Keratinocyte (primary cell): ENCODE results near the gene NIPSNAP2. TPM values are rescaled to one million over a fixed set of nuclear protein-coding genes. Genes with fewer than 3 reads are reported as not detected.

Experiments
- DNase-seq: peaks from one replicate; pipeline ENCODE4 v3.0.0-alpha.2; 2011; ENCODE audit warnings: low read depth, missing footprints, low spot score
- FAIRE-seq: peaks from 2 replicates; lab custom pipeline; 2011; peaks lifted over from hg19 to GRCh38; lab: Jason Lieb, UNC
- H2AFZ ChIP-seq: 2 replicates; pipeline ENCODE4 v1.6.0; 2012; ENCODE audit warnings: low read length, control low read depth, inconsistent platforms; ENCODE audit not compliant: control insufficient read depth
- H3K27ac ChIP-seq: 2 replicates; pipeline ENCODE4 v1.5.1; 2011; ENCODE audit warnings: low read length; ENCODE audit not compliant: control insufficient read depth, insufficient read depth
- H3K27me3 ChIP-seq: 3 replicates; pipeline ENCODE4 v1.6.0; 2011; ENCODE audit warnings: low read length; ENCODE audit not compliant: control insufficient read depth, insufficient read depth; ENCODE audit errors: extremely low read depth
- H3K36me3 ChIP-seq, 2 experiments: 2 replicates in 1 of 2; 3 replicates in 1 of 2; pipeline ENCODE4 v1.5.1; 2011; ENCODE audit warnings: low read length in 2 of 2, mild to moderate bottlenecking in 1 of 2; ENCODE audit not compliant: control insufficient read depth in 2 of 2, insufficient read depth in 2 of 2; ENCODE audit errors: extremely low read depth in 1 of 2
- H3K4me1 ChIP-seq: 3 replicates; pipeline ENCODE4 v1.5.1; 2011; ENCODE audit warnings: low read length; ENCODE audit not compliant: control insufficient read depth, insufficient read depth; ENCODE audit errors: extremely low read depth
- H3K4me2 ChIP-seq: 3 replicates; pipeline ENCODE4 v1.6.0; 2011; ENCODE audit warnings: low read depth, low read length; ENCODE audit not compliant: control insufficient read depth, insufficient read depth; ENCODE audit errors: extremely low read depth
- H3K4me3 ChIP-seq, 3 experiments: fragments of 200-600 bp in 1 of 3; sonication (generic) in 1 of 3; 2 replicates in 2 of 3; 3 replicates in 1 of 3; pipeline ENCODE4 v1.5.1; 2011 to 2016; ENCODE audit warnings: low read length in 3 of 3, mild to moderate bottlenecking in 3 of 3, control low read depth in 2 of 3, inconsistent platforms in 1 of 3, low read depth in 1 of 3, mixed read lengths in 1 of 3, mixed run types in 1 of 3, moderate library complexity in 1 of 3; ENCODE audit not compliant: control insufficient read depth in 2 of 3, insufficient read depth in 2 of 3; ENCODE audit errors: extremely low read depth in 1 of 3
- H3K79me2 ChIP-seq: 2 replicates; pipeline ENCODE4 v1.6.0; 2012; ENCODE audit warnings: low read length; ENCODE audit not compliant: control insufficient read depth, insufficient read depth
- H3K9ac ChIP-seq: 3 replicates; pipeline ENCODE4 v1.6.0; 2011; ENCODE audit warnings: low read length; ENCODE audit not compliant: control insufficient read depth, insufficient read depth; ENCODE audit errors: extremely low read depth
- H3K9me1 ChIP-seq: 3 replicates; pipeline ENCODE4 v1.6.0; 2011; ENCODE audit warnings: low read length; ENCODE audit not compliant: control insufficient read depth, insufficient read depth; ENCODE audit errors: extremely low read depth
- H3K9me3 ChIP-seq: 2 replicates; pipeline ENCODE4 v1.5.1; 2012; ENCODE audit warnings: low read depth, low read length; ENCODE audit not compliant: control insufficient read depth
- H4K20me1 ChIP-seq: 3 replicates; pipeline ENCODE4 v1.6.0; 2011; ENCODE audit warnings: low read length; ENCODE audit not compliant: control insufficient read depth, insufficient read depth; ENCODE audit errors: extremely low read depth
- CTCF ChIP-seq, 3 experiments: IDR thresholded peaks in 1 of 3; conservative IDR thresholded peaks in 1 of 3; optimal IDR thresholded peaks in 1 of 3; 2 replicates in 2 of 3; 3 replicates in 1 of 3; pipeline versions ENCODE3 to v1.5.1; 2011; ENCODE audit warnings: low read length in 3 of 3, mild to moderate bottlenecking in 3 of 3, moderate library complexity in 2 of 3, control low read depth in 1 of 3, inconsistent platforms in 1 of 3; ENCODE audit not compliant: insufficient read depth in 2 of 3; ENCODE audit errors: extremely low read depth in 1 of 3
- EZH2 ChIP-seq: IDR thresholded peaks from one replicate; pipeline ENCODE4 v1.6.1; 2012; ENCODE audit warnings: inconsistent platforms, mild to moderate bottlenecking, low read length, moderate library complexity
- dilution Hi-C: fragments of 300-500 bp; cut with MboI; formaldehyde crosslinking; loops from one replicate; pipeline ENCODE4 v1.7.0; 2020; ENCODE audit warnings: low sequenced_read_pairs; ENCODE audit not compliant: extremely low pct_ligation_motif_present
- polyA plus RNA-seq, 5 experiments: library from polyadenylated mRNA; depleted of rRNA in 3 of 5; stranded (reverse) in 3 of 5; stranded (forward) in 1 of 5; unstranded in 1 of 5; fragments of >200 nt; gene quantifications; 1 replicate in 1 of 5; 2 replicates in 3 of 5; 3 replicates in 1 of 5; pipeline versions ENCODE4 v1.2.1 to v1.2.3, GENCODE V29; 2011 to 2012; ENCODE audit warnings: missing spikeins in 2 of 5, low read depth in 1 of 5, low replicate concordance in 1 of 5

The NIPSNAP2 gene
- polyA plus RNA-seq, 1 donor (not counting 4 experiments of a cell fraction or from before 2014, with no cell fraction given), result 64.7 TPM

DNA sequence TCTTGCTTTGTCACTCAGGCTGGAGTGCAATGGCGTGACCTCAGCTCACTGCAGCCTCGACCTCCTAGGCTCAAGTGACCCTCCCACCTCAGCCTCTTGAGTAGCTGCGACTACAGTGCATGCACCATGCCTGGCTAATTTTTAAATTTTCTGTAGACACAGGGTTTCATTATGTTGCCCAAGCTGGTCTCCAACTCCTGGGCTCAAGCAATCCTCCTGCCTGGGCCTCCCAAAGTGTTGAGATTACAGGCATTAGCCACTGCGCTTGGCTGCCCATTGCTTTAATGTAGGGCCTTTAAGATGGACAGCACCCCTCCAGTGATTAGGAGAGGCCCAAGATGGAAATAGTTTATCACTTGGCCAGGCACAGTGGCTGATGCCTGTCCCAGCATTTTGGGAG lies 39.4 kb downstream of the NIPSNAP2 start:
- dilution Hi-C loops, result no loop called here
- no peak for FAIRE-seq
- TF ChIP-seq CTCF (optimal IDR thresholded peaks at IDR 0.05 in 1 of 3, IDR thresholded peaks at IDR 0.05 in 1 of 3, conservative IDR thresholded peaks at IDR 0.05 in 1 of 3; ENCODE audit: extremely low read depth in 1 of 3, insufficient read depth in 2 of 3, low read length in 3 of 3) (no peak), EZH2 (no peak)

DNA sequence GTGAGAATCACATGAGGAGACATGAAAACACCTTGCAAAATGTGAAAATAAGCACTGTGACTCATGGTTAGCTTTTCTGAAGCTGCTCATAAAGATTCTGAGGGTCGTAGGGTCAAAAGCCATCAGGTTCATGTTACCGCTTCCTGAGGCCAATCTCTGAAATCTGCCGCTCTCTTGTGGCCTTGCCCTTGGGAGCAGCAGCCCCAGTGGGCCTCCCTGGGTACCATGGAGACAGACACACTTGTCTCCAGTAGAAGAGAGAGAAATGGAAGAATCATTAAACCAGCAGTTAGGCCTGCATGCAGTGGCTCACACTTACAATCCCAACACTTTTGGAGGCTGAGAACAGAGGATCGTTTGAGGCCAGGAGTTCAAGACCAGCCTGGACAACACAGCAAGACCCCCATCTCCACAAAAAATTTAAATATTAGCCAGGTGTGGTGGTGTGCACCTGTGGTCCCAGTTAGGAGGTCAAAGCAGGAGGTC lies 42.8 kb downstream of the NIPSNAP2 start:
- no peaks in the 10 kb centered on the region for H3K9me1 ChIP-seq
- no peaks in the 10 kb centered on the region for H3K36me3 ChIP-seq
- H3K27ac ChIP-seq, result no peak overlapping the region
- H3K9ac ChIP-seq, result no peak overlapping the region
- no peak overlapping the region for H3K4me2 ChIP-seq
- no peak for FAIRE-seq
- H3K4me3 ChIP-seq, result no peak overlapping the region
- H3K79me2 ChIP-seq, result no peaks in the 10 kb centered on the region
- dilution Hi-C loops, result no loop called here
- DNase-seq, result no peak
- H2AFZ ChIP-seq, result no peak overlapping the region
- no peaks in the 10 kb centered on the region for H3K27me3 ChIP-seq
- no peaks in the 10 kb centered on the region for H3K9me3 ChIP-seq
- H3K4me1 ChIP-seq, result peaks cover 8% of the 10 kb centered on the region
- TF ChIP-seq EZH2, result no peak
- no peak for TF ChIP-seq CTCF (optimal IDR thresholded peaks at IDR 0.05 in 1 of 3, IDR thresholded peaks at IDR 0.05 in 1 of 3, conservative IDR thresholded peaks at IDR 0.05 in 1 of 3; ENCODE audit: extremely low read depth in 1 of 3, insufficient read depth in 2 of 3, low read length in 3 of 3)
- H4K20me1 ChIP-seq, result no peaks in the 10 kb centered on the region

More for the DNA sequence above, 39.4 kb downstream of the NIPSNAP2 start:
- no peaks in the 10 kb centered on the region for H3K9me3 ChIP-seq
- no peak overlapping the region for H3K4me3 ChIP-seq
- H3K79me2 ChIP-seq, result no peaks in the 10 kb centered on the region
- H3K27ac ChIP-seq, result no peak overlapping the region
- no peak overlapping the region for H2AFZ ChIP-seq
- H3K9me1 ChIP-seq, result no peaks in the 10 kb centered on the region
- H3K4me1 ChIP-seq, result no peaks in the 10 kb centered on the region
- H3K4me2 ChIP-seq, result no peak overlapping the region
- H3K36me3 ChIP-seq, result no peaks in the 10 kb centered on the region
- no peaks in the 10 kb centered on the region for H4K20me1 ChIP-seq
- no peaks in the 10 kb centered on the region for H3K27me3 ChIP-seq
- DNase-seq, result no peak
- no peak overlapping the region for H3K9ac ChIP-seq
